NB4 (cell line): Measurements from ENCODE around the gene CGREF1.

ENCODE experiments used
- CTCF ChIP-seq: IDR thresholded peaks from one replicate; pipeline ENCODE4 v1.5.1; 2012; ENCODE audit warnings: low read depth, low read length
- MYC ChIP-seq: IDR thresholded peaks from 2 replicates; pipeline ENCODE4 v1.6.1; 2011; ENCODE audit warnings: low read depth, low read length
- POLR2A ChIP-seq: IDR thresholded peaks from 2 replicates; pipeline ENCODE4 v1.6.1; 2011; ENCODE audit warnings: mild to moderate bottlenecking; ENCODE audit not compliant: insufficient read length; ENCODE audit errors: extremely low read depth
- TF ChIP-seq, protein P1 (sequence below): IDR thresholded peaks from 2 replicates; pipeline ENCODE4 v1.6.1; 2011; ENCODE audit warnings: low read depth, low read length

DNA sequence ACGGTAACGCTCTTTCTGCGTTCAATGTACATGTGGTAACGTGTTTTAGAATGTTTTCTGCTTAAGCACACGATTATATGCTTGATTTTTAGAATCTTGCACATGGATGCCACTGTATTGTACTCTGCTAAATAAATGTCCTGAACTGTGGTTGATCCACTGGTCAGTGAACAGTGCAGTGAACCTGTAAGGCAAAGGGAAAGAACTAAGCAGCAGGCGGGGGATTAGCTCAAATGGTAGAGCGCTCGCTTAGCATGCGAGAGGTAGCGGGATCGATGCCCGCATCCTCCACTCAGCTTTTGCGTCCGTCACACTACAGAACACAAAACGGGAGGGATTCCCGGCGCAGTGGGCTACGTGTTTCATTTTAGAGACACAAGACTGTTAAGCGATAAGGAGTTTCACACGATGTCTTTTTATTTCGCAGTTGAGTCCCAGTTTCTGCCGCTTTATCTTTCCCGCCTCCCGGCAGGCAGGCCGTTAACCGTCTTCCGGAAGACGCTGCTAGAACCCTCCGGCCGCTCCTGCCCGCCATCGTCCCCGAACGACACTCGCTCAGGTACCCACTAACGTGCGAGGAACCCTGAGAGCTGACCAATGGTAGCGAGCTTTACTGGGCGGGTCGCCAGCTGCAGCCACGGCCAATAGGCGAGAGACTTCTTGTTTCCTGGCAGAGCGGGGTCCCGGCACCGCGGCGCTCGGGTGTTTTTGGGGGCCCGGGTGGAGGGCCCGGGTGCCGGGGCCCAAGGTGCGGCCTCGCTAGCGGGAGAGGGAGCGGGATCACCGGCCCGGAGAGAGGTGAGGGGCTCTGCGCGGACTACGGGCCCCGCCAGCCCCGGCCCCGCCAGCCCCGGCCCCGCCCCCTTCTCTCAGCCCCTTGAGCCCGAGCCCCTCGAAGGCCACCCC lies 67.7 kb downstream of the CGREF1 start, which contains the start of gene AGBL5:
- TF ChIP-seq CTCF: no peak
- TF ChIP-seq POLR2A: peak; percentile 48
- TF ChIP-seq, protein P1, sequence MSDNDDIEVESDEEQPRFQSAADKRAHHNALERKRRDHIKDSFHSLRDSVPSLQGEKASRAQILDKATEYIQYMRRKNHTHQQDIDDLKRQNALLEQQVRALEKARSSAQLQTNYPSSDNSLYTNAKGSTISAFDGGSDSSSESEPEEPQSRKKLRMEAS: peak; percentile 73
- peak; percentile 50; the same call in 1 of the 2 replicates for TF ChIP-seq MYC
